Stimulated activated CD4-positive, alpha-beta T cell treated with anti-CD3 and anti-CD28 coated beads, Interleukin-12 subunit alpha, Interleukin-12 subunit beta, amount 100 ng/mL, for 4 hours (primary cell): ENCODE data around the gene PNPLA5.

Experiments
- DNase-seq: peaks from one replicate; pipeline ENCODE4 v3.0.0-alpha.2; 2020

Gene PNPLA5

DNA sequence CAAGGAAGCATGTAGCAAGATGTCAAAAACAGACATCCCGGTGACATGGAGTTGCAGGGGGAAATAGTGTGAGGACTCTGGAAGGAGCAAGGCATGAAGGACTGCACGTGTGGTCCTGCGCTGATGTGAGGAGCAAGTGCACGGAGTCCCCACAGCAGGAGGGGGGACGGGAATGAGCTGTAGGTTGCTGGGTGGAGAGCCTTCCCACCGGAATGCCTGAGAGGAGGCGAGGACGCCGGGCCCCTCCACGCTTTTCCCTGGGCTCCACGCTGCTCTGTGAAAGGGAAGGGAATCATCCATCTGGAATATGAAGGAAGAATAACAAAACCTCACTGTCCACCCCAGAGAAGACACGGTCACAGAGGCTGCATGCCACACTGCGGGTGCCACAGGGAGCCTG lies 56.1 kb downstream of the PNPLA5 start:
- no peak for DNase-seq

- DNase-seq, result no peak
Observed at GRCh38 chr22:43835166-43835565, 56.6 kb downstream of the PNPLA5 start.

DNA sequence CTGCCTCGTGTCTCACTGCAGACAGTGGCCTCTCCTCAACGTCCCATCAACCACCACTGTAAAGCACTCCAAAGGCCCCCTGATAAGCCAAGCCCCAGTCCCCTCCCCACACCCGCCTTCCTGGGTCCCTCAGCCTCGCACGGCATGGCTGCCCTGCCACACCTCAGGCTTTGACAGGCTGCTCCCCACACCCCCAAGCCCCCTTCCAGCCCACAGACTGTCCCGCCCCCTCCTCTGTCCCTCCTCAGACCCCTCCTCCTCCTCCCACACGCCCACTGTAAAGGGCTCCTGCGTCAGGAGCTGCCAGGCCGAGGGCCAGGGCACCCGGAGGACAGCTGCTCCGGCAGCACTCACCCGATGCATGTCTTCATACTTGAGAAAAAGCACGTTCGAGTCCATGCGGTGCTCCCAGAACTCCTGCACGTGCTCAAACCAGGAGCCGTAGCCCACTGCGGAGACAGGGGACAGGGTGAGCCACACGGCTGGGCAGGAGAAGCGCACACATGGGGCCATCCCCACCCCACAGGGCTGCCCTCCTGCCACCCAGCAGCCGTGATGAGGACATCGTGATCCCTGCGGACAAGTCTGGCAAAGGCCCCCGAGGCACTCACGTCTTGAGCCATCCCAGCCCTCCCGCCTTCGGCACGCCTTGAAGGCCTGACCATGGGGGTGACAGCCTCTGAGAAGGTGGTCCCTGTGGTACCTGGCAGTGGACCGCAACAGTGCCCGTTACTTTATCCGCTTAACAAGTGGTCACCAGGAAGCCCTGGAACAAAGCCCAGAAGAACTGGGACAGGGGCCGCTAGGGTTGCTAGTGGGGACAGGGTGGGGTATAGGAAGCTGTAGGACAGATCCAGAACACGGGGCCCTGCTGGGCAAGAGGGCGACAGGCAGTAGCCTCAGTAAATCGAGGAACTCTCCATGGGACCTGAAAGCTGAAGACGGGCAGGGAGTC lies 58.2 kb downstream of the PNPLA5 start:
- no peak for DNase-seq

DNA sequence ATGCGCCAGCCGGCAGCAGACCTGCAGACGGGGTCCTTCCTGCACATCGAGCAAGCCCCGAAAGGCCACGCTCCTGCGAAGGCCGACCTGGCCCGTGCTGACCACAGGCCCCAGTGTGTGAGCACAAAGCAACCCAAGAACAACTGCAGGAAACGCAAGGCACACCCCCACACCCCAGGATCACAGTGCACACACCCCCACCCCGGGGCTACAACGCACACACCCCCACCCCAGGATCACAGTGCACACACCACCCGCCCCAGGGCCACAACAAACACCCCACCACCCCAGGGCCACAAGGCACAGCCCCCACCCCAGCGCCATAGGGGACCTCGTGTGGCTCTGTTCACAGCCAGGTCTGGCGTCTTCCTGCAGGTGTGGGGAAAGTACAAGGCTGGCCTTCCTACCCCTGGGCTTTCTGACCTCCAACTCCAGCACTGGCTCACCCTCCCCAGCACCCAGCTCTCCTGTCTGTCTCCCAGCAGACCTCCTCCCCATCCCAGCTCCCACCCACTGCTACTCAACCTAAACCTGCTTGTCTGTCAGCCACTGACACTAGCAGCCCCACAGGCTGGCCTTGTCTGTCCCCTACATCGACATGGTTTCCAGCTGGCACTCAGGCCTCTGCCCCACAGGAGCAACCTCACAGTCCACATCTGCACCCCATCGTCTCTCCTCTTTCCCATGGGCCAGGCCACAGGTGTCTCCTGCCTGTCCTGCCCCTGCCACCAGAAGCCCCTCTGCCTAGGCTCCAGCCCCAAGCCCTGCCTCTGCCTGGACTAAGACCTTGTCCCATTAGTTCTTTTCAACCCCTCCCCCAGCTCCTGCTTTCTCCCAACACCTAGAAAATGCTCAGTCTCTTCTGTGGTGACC lies 59.2 kb downstream of the PNPLA5 start:
- no peak for DNase-seq

- DNase-seq, result no peak
Observed at GRCh38 chr22:43831561-43832392, 60.0 kb downstream of the PNPLA5 start.

GRCh38 chr22:43830931-43831560 lies 60.8 kb downstream of the PNPLA5 start:
- no peak for DNase-seq

DNA sequence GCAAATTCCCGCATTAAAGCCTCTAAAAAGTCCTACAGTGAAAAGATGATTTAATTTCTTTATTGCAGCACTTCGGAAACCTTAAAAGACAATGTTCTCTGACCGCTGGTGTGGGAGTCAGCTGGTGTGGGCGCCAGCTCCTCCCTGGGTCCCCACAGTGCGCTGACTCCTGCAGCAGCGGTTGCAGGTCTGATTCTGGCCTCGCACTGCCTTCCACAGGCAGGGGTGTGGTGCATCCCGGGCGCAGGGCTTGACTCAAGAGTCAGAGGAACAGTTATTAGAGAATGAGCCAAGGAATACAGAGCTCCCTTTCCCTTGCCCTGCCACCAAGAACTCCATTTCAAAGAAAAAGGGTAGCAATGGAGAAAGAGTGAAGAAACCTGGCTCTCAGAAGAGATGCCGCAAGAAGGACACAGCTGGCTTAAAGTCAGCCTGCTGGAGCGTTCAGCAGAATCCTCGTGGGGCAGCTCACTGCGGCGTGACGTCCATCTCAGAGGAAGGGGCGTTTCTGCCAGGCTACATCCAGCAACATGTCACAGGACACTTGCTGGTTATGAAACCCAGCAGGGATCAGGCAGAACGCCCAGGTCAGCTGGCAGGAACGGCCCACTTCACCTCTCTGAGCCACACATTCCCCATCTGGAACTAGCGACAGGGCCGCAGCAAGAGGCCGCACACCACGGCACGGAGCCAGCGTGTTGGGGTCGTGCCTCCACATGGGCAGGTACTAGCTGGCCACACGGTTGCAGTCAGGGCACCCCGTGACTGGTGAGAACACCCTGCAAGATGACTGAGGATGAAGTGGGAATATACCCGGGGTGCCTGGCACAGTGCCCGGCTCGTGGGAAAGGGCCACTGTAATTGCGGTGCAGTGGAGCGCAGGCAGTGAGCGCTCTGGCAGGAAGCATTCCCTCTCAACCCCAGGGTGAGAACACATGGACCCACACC lies 61.6 kb downstream of the PNPLA5 start:
- no peak for DNase-seq
